A549 (cell line): ENCODE data around the gene SPAG7.

Source experiments
- CTCF ChIP-seq: fragments of >200 bp; sonication (Bioruptor Twin); formaldehyde crosslinking; IDR thresholded peaks from 3 replicates; pipeline ENCODE4 v1.5.1; 2016
- EHMT2 ChIP-seq: fragments of 200-600 bp; sonication (generic); IDR thresholded peaks from 2 replicates; pipeline ENCODE4 v1.6.1; 2016; ENCODE audit warnings: antibody characterized with exemption, low read depth, mild to moderate bottlenecking, moderate library complexity
- EP300 ChIP-seq, 2 experiments: fragments of >200 bp; sonication (Bioruptor Twin); formaldehyde crosslinking; IDR thresholded peaks; 2 replicates in 1 of 2; 3 replicates in 1 of 2; pipeline ENCODE4 v1.6.1; 2016 to 2017
- HMGXB4 ChIP-seq: fragments of 250-450 bp; sonication (Bioruptor Pico); IDR thresholded peaks from 2 replicates; pipeline ENCODE4 v1.5.0; 2021; ENCODE audit warnings: mild to moderate bottlenecking, moderate library complexity, borderline replicate concordance
- MAX ChIP-seq: IDR thresholded peaks from 2 replicates; pipeline ENCODE4 v1.6.1; 2012
- SREBF2 ChIP-seq: fragments of 450-650 bp; IDR thresholded peaks from 2 replicates; pipeline ENCODE4 v1.6.1; 2014; ENCODE audit warnings: mild to moderate bottlenecking, moderate library complexity
- USF2 ChIP-seq: fragments of 450-650 bp; IDR thresholded peaks from 2 replicates; pipeline ENCODE4 v1.6.1; 2014; ENCODE audit warnings: antibody characterized with exemption

- no peak for TF ChIP-seq MAX
- TF ChIP-seq CTCF = no peak
- TF ChIP-seq USF2 = no peak
- no peak for TF ChIP-seq EHMT2
- TF ChIP-seq EP300 (IDR thresholded peaks at IDR 0.05) = no peak
- TF ChIP-seq HMGXB4 (CRISPR knock-in tag) = no peak
- no peak for TF ChIP-seq SREBF2
These were observed 47.1 kb downstream of the SPAG7 start for GRCh38 chr17:4920351-4921048.
